ENCODE data around the gene BRCA1.

The BRCA1 gene

DNA sequence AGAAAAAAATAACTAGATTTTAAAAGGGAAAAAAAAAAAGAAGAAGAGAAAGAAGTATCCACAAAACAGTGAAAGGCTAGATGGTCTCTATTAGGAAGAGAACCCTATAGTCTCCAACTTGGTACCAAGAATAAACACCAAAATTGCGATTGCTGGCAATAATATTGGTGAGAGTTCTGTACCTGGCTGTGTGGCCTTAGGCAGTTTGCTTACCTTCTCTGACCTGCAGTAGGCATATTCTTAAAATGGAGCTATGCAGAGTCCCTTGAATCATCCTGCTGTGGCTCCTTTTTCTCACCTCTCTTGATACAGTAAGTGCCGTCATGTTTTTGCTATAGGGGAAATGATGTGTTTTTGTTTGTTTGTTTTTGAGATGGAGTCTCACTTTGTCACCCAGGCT lies 35.1 kb downstream of the BRCA1 start:
- H3K27ac ChIP-seq (replicated peaks): no peak overlapping the region
- no peak for DNase-seq (ENCODE audit: low read depth in 1 of 2, low spot score in 1 of 2)
- H3K4me3 ChIP-seq (replicated peaks; ENCODE audit: insufficient read depth, low read length): no peak overlapping the region
- no peak for TF ChIP-seq POLR2AphosphoS5 (IDR thresholded peaks at IDR 0.05; ENCODE audit: low read depth)
- TF ChIP-seq, protein P1, sequence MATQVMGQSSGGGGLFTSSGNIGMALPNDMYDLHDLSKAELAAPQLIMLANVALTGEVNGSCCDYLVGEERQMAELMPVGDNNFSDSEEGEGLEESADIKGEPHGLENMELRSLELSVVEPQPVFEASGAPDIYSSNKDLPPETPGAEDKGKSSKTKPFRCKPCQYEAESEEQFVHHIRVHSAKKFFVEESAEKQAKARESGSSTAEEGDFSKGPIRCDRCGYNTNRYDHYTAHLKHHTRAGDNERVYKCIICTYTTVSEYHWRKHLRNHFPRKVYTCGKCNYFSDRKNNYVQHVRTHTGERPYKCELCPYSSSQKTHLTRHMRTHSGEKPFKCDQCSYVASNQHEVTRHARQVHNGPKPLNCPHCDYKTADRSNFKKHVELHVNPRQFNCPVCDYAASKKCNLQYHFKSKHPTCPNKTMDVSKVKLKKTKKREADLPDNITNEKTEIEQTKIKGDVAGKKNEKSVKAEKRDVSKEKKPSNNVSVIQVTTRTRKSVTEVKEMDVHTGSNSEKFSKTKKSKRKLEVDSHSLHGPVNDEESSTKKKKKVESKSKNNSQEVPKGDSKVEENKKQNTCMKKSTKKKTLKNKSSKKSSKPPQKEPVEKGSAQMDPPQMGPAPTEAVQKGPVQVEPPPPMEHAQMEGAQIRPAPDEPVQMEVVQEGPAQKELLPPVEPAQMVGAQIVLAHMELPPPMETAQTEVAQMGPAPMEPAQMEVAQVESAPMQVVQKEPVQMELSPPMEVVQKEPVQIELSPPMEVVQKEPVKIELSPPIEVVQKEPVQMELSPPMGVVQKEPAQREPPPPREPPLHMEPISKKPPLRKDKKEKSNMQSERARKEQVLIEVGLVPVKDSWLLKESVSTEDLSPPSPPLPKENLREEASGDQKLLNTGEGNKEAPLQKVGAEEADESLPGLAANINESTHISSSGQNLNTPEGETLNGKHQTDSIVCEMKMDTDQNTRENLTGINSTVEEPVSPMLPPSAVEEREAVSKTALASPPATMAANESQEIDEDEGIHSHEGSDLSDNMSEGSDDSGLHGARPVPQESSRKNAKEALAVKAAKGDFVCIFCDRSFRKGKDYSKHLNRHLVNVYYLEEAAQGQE (IDR thresholded peaks at IDR 0.05; ENCODE audit: insufficient replicate concordance, low read depth): no peak
- TF ChIP-seq GABPA (IDR thresholded peaks at IDR 0.05; ENCODE audit: low read depth): no peak
- TF ChIP-seq, protein P2, sequence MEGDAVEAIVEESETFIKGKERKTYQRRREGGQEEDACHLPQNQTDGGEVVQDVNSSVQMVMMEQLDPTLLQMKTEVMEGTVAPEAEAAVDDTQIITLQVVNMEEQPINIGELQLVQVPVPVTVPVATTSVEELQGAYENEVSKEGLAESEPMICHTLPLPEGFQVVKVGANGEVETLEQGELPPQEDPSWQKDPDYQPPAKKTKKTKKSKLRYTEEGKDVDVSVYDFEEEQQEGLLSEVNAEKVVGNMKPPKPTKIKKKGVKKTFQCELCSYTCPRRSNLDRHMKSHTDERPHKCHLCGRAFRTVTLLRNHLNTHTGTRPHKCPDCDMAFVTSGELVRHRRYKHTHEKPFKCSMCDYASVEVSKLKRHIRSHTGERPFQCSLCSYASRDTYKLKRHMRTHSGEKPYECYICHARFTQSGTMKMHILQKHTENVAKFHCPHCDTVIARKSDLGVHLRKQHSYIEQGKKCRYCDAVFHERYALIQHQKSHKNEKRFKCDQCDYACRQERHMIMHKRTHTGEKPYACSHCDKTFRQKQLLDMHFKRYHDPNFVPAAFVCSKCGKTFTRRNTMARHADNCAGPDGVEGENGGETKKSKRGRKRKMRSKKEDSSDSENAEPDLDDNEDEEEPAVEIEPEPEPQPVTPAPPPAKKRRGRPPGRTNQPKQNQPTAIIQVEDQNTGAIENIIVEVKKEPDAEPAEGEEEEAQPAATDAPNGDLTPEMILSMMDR (IDR thresholded peaks at IDR 0.05; ENCODE audit: insufficient read depth, low read length): no peak
- TF ChIP-seq SPI1 (IDR thresholded peaks at IDR 0.05; ENCODE audit: borderline replicate concordance, low read depth): no peak
- no peaks in the 10 kb centered on the region for H3K27me3 ChIP-seq (ENCODE audit: insufficient read depth, poor library complexity, severe bottlenecking)

DNA sequence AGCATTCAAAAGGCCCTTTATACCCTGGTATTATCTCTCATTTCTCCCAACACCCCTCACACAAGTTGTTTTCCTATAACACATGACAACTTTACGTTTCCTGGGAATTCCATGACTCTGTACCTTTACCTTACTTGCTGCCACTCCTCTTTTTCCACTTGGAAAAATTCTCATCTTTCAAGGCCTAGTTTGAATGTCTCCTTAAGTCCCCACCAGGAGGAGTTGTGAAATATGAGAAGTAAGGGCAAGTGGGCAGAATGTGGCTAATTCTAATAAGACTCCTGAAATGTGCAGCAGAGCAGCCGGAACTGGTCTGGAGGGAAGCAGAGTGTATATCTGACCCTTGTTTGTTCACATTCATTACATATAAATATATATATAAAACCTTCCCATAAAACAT lies 39.7 kb downstream of the BRCA1 start:
- TF ChIP-seq, protein P2 (IDR thresholded peaks at IDR 0.05; ENCODE audit: insufficient read depth, low read length): no peak
- no peak for TF ChIP-seq SPI1 (IDR thresholded peaks at IDR 0.05; ENCODE audit: borderline replicate concordance, low read depth)
- TF ChIP-seq POLR2AphosphoS5 (IDR thresholded peaks at IDR 0.05; ENCODE audit: low read depth): no peak
- TF ChIP-seq, protein P1 (IDR thresholded peaks at IDR 0.05; ENCODE audit: insufficient replicate concordance, low read depth): no peak
- no peak for TF ChIP-seq GABPA (IDR thresholded peaks at IDR 0.05; ENCODE audit: low read depth)
- Histone ChIP-seq H3K27ac (replicated peaks) (no peak overlapping the region), H3K27me3 (ENCODE audit: insufficient read depth, poor library complexity, severe bottlenecking) (no peaks in the 10 kb centered on the region), H3K4me3 (replicated peaks; ENCODE audit: insufficient read depth, low read length) (no peak overlapping the region)
- DNase-seq (ENCODE audit: low read depth in 1 of 2, low spot score in 1 of 2): no peak

DNA sequence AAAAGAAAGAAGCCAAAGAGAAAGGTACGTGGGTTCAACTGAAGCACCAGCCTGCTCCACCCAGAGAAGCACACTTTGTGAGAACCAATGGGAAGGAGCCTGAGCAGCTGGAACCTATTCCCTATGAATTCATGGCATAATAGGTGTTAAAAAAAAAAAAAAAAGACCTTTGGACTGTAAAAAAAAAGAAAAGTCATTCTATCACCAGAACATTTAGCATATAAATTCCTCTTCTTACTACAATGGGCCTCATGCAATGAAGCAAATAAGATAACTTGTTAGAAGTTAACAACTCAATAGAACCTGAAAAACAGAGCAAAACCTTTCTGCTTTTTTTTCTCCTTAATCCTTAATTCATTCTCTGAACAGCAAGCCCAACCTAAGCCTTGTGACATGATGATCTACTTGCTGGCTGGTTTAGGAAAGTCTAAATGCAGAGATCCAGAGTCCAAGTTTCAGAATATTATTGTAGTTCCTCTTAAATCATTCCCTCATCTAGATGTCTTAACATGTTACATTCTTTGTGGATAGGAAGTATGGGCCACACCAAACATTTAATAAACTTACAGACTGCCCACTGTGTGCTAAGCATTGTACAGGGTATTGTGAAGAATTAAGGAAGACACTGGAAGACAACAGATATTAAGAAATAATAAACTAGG lies 45.4 kb downstream of the BRCA1 start:
- TF ChIP-seq, protein P1 (IDR thresholded peaks at IDR 0.05; ENCODE audit: insufficient replicate concordance, low read depth): no peak
- TF ChIP-seq, protein P2 (IDR thresholded peaks at IDR 0.05; ENCODE audit: insufficient read depth, low read length): no peak
- TF ChIP-seq GABPA (IDR thresholded peaks at IDR 0.05; ENCODE audit: low read depth) (no peak), SPI1 (IDR thresholded peaks at IDR 0.05; ENCODE audit: borderline replicate concordance, low read depth) (no peak), POLR2AphosphoS5 (IDR thresholded peaks at IDR 0.05; ENCODE audit: low read depth) (no peak)
- Histone ChIP-seq H3K27me3 (ENCODE audit: insufficient read depth, poor library complexity, severe bottlenecking) (no peaks in the 10 kb centered on the region), H3K4me3 (replicated peaks; ENCODE audit: insufficient read depth, low read length) (no peak overlapping the region), H3K27ac (replicated peaks) (no peak overlapping the region)
- no peak for DNase-seq (ENCODE audit: low read depth in 1 of 2, low spot score in 1 of 2)
